HG03521 (cell line): Measurements from ENCODE around the gene RAB9A.

ENCODE experiments used
- ATAC-seq: cut with Tn5 transposase; IDR thresholded peaks from one replicate; pipeline ENCODE4 v1.9.1; 2021; ENCODE audit warnings: mild to moderate bottlenecking, moderate library complexity; ENCODE audit not compliant: unreplicated experiment

Gene RAB9A

DNA sequence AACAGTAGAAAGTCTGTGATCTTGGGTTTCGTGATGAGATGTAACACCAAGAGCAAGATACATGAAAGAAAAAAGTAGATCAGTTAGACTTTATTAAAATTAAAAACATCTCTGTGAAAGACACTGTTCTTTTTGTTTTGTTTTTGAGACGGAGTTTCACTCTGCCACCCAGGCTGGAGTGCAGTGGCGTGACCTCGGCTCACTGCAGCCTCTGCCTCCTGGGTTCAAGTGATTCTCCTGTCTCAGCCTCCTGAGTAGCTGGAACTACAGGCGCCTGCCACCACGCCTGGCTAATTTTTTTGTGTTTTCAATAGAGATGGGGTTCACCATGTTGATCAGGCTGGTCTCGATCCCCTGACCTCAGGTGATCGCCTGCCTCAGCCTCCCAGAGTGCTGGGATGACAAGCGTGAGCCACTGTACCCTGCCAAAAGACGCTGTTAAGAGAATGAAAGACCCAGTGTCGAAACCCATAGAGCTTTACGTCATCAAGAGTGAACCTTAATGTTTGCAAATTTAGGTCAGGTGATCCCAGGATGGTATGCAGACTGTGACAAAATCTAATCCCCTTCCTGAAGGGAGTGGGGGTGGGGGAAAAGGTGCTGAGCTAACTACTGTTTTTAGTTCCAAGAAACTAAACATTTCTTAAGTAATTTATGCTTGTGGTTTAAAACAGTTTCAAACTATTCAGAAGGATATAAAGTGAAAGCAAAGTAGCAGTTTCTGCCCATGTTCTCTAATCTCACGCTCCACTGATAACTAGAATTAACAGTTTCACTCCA is 53.7 kb downstream of the RAB9A start:
- peak; percentile 82 for ATAC-seq

DNA sequence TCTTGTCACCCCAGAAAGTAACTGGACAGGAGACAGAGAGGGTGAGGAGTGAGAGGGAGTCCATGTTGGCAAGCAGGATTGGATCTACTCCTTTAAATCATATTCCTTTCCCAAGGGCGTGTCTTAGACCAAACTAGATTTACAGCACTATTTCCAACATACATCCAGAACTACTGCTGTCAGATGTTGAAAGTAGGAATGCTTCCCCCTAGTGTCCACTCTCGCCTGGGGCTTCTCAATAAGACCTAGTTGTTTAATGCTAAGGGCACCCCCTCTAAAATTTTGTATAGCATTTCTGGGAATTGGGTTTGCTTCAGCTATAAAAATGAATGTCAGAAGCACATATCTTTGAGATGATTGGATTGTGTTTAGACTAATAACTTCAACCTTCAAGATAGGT is 58.9 kb downstream of the RAB9A start:
- no peak for ATAC-seq

DNA sequence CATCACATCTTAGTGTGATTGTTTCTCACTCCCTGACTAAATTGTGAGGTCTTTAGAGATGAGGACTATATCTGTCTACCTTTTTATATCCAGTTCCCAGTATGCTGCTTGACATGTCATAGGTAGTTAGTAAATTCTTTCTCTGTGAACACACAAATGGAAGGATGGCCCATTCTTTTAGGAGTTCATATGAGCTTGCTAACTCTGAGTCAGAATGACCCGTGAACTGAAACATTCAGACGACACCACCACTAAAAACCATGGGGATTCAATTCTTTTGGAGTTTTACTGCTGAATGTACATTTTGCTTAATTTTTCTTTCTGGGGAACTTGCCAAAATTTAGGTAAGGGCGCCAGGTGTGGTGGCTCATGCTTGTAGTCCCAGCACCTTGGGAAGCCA is 59.6 kb downstream of the RAB9A start:
- ATAC-seq: no peak

DNA sequence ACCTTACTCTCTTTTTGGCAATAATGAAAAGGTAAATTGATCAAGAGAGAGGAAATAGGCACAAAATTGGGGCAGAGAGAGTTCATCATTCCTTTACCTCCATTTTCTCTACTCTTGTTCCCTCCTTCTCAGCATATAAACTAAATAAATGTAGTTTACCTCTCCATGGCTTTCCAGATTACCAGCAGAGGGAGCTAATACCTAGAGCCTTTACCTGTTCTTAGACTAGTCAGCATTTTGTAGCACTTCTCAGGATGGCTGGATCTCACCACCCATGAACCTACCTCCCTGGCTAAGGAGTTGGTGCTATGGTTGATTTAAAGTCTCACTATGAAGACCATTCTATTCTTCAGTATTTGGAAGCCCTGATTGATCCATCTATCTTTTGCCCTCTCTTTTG is 61.3 kb downstream of the RAB9A start:
- ATAC-seq: no peak

DNA sequence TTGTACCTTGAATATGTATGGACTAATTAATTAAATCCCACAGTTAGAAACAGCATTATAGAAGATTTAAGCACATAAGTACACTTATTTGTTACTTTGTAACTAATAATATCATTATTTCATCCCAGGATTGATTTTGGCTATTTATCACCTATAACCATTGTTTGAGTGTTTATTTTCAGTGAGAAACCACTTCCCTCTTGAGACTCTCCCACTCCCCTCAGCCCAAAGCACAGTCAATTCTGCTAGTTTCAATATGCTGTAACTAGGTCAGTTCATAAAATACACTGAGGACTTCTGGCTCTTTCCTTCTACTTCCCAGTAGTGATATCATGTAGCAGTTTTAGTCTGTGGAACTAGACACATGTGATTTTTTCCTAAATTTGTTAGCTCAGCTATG is 61.9 kb downstream of the RAB9A start:
- no peak for ATAC-seq

DNA sequence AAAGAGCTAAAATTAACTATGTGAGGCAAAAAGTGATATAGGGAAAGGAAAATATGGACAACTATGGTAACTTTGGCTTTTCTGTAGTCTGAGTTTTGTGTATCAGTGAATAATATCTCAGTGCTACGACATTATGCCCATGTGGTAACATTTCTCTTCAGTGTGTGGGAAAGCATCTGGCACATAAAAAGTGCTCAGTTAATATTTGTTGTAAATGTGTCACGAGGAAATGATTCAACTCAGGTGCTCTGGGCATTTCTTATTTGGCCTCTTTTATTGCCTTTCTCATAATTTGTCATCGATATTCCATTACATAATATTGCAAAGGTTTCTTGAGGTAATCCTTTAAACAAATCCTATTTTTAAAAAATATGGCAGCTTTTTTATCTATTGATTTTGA is 63.2 kb downstream of the RAB9A start:
- ATAC-seq: no peak

DNA sequence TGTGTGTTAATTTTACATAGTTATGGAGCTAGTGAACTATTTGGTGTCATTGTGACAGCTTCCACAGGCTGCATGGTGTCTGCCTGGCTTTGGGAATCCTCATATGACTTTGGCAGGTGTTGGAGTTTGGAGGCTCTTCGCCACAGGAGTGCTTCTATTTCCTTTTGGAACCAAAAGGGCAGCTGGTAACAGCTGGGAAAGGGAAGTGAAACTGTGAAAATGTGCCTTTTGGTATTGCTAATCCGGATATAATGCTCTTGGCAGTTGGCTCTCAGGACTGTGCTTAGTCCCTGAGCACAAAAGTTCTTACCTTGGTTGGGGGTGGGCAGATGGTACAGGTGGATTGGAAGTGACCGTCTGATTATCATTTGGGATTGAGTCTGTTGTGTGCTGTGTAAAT is 63.7 kb downstream of the RAB9A start:
- ATAC-seq: peak; percentile 49

DNA sequence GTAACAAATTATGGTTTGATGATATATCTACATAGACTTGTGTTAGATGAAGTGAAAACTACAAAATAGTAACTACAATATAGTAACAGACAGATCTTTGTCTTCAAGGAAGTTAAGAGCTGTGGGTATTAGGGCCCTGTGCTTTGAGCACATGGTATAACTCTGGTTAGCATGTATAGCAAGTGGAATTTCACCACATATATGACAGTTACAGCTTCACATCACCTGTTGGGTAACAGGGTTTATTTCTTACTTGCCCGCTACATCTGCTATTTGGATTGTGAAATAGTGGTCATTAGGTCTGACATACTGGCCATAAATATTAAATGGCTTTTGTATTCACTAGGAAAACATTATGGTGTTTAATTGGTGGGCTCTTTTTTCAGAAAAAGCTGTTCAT is 65.8 kb downstream of the RAB9A start:
- ATAC-seq: no peak

DNA sequence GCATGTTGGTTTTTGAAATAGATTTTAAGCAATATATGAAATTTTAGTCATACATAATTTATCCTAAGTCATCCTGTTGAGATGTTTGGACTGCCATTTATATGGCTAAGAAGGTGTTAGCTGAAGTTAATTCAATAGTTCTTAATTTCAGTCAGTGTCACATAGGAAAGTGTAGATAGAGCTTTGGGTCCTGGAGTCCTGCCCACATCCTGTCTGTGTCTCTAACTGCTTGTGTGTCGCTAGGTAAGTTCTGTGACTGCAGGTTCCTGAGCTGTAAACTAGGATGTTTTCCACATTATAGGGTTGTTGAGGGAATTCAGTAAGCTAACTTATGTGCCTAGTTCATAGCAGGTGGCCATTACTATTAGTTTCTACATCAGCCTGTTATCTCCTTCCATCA is 66.3 kb downstream of the RAB9A start:
- no peak for ATAC-seq

DNA sequence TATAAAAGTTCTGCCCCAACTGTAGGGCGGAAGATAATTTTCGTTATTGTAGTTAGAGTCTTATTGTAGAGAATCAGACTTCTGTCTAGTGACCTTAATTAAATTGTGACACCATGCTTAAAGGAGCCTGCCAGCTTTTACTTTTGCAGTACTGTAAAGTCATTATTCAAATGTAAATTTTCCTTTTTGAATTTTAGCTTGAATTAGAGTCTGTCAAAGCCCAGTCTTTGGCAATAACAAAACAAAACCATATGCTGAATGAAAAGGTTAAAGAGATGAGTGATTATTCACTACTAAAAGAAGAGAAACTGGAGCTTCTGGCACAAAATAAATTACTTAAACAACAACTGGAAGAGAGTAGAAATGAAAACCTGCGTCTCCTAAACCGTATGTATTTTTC is 67.5 kb downstream of the RAB9A start:
- ATAC-seq: no peak

DNA sequence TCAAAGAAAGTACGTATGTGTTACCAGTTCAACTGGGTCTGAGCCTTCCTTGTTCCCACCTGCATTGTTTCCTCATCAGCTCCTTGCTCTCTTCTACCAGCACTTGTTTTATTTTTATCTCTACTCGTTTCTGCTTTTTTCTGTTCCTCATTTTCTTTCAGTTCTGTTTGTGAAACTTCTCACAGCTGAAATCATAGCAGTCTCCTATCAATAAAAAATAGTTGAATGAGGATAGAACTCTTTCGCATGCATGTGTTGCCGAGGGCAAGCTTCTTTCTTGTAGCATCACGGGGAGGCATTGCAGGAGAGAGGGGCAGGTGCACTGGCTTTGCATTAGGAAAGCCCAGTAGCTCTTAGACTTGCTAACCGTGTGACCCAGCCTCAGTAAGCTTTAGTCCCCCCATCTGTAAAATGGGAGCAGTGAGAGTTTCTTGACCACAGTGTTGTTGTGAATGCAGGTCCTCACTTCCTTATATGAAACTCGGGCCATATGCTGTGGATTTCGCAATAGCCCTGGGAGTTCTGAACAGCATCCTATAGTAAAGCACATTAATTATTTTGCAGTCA is 70.3 kb downstream of the RAB9A start:
- peak; percentile 60 for ATAC-seq
